OCI-LY1 (cell line): ENCODE measurements around the gene MAP3K9.

Experiments used
- H2AFZ ChIP-seq: fragments of 200-600 bp; sonication (generic), shearing (Covaris generic); 2 replicates; pipeline ENCODE4 v1.6.0; 2014; ENCODE audit warnings: antibody characterized with exemption, mild to moderate bottlenecking, low read length
- H3F3A ChIP-seq: fragments of 200-600 bp; sonication (generic), shearing (Covaris generic); 2 replicates; pipeline ENCODE4 v1.6.0; 2014; ENCODE audit warnings: mild to moderate bottlenecking, antibody characterized with exemption, low read length, moderate library complexity; ENCODE audit not compliant: insufficient read depth
- H3K27ac ChIP-seq: fragments of 200-600 bp; sonication (generic); 2 replicates; pipeline ENCODE4 v1.5.1; 2014; ENCODE audit warnings: low read length, mixed run types, mild to moderate bottlenecking, low read depth; ENCODE audit not compliant: poor library complexity, severe bottlenecking
- H3K27me3 ChIP-seq: fragments of 200-600 bp; sonication (generic); 2 replicates; pipeline ENCODE4 v1.6.0; 2014; ENCODE audit warnings: antibody characterized with exemption, mild to moderate bottlenecking, low read length, moderate library complexity; ENCODE audit not compliant: insufficient read depth
- H3K36me3 ChIP-seq: fragments of 200-600 bp; sonication (generic); 2 replicates; pipeline ENCODE4 v1.6.1; 2014; ENCODE audit warnings: mild to moderate bottlenecking, antibody characterized with exemption, low read length, moderate library complexity, mixed read lengths; ENCODE audit not compliant: insufficient read depth
- H3K4me1 ChIP-seq: fragments of 200-600 bp; sonication (generic); 2 replicates; pipeline ENCODE4 v1.5.1; 2014; ENCODE audit warnings: mild to moderate bottlenecking, low read length, moderate library complexity; ENCODE audit not compliant: insufficient read depth, severe bottlenecking
- H3K4me2 ChIP-seq: fragments of 200-600 bp; sonication (generic), shearing (Covaris generic); 2 replicates; pipeline ENCODE4 v1.6.1; 2014; ENCODE audit warnings: low read length
- H3K4me3 ChIP-seq: fragments of 200-600 bp; sonication (generic); 2 replicates; pipeline ENCODE4 v1.5.1; 2014; ENCODE audit warnings: low read length, low read depth, mild to moderate bottlenecking, mixed read lengths; ENCODE audit not compliant: poor library complexity, severe bottlenecking
- H3K79me2 ChIP-seq: fragments of 200-600 bp; shearing (Covaris generic); 2 replicates; pipeline ENCODE4 v1.6.1; 2016; ENCODE audit warnings: mixed run types, low read length, mixed read lengths; ENCODE audit not compliant: insufficient read depth
- H3K9ac ChIP-seq: fragments of 200-600 bp; sonication (generic), shearing (Covaris generic); 2 replicates; pipeline ENCODE4 v1.6.1; 2014; ENCODE audit warnings: mild to moderate bottlenecking, low read length, mixed read lengths
- H3K9me2 ChIP-seq: fragments of 200-600 bp; sonication (generic), shearing (Covaris generic); 2 replicates; pipeline ENCODE4 v1.6.1; 2014; ENCODE audit warnings: low read depth, mild to moderate bottlenecking, low read length, mixed read lengths
- H3K9me3 ChIP-seq: fragments of 200-600 bp; shearing (Covaris generic); 2 replicates; pipeline ENCODE4 v1.6.1; 2014; ENCODE audit warnings: low read length, mixed read lengths
- H4K20me1 ChIP-seq: fragments of 200-600 bp; sonication (generic), shearing (Covaris generic); 2 replicates; pipeline ENCODE4 v1.6.0; 2016; ENCODE audit warnings: mild to moderate bottlenecking, low read length; ENCODE audit not compliant: insufficient read depth
- EZH2 ChIP-seq: fragments of 200-600 bp; sonication (generic), shearing (Covaris generic); IDR thresholded peaks from 2 replicates; pipeline ENCODE4 v1.8.0; 2017; ENCODE audit warnings: borderline replicate concordance, mixed run types, mild to moderate bottlenecking, antibody characterized with exemption, low read length, moderate library complexity, mixed read lengths
- TF ChIP-seq, protein P1 (sequence below): fragments of 200-600 bp; sonication (generic), shearing (Covaris generic); IDR thresholded peaks from 2 replicates; pipeline ENCODE4 v1.5.1; 2017; ENCODE audit warnings: mild to moderate bottlenecking, antibody characterized with exemption, low read length, moderate library complexity, mixed read lengths

MAP3K9 gene

GRCh38 chr14:70845601-70846000 is 36.3 kb upstream of the MAP3K9 start:
- H3K79me2 ChIP-seq: no peaks in the 10 kb centered on the region
- no peaks in the 10 kb centered on the region for H3F3A ChIP-seq
- H4K20me1 ChIP-seq: no peaks in the 10 kb centered on the region
- no peak overlapping the region for H3K4me3 ChIP-seq
- H3K27me3 ChIP-seq: no peaks in the 10 kb centered on the region
- no peak overlapping the region for H2AFZ ChIP-seq
- no peaks in the 10 kb centered on the region for H3K36me3 ChIP-seq
- no peaks in the 10 kb centered on the region for H3K9me2 ChIP-seq
- TF ChIP-seq, protein P1, sequence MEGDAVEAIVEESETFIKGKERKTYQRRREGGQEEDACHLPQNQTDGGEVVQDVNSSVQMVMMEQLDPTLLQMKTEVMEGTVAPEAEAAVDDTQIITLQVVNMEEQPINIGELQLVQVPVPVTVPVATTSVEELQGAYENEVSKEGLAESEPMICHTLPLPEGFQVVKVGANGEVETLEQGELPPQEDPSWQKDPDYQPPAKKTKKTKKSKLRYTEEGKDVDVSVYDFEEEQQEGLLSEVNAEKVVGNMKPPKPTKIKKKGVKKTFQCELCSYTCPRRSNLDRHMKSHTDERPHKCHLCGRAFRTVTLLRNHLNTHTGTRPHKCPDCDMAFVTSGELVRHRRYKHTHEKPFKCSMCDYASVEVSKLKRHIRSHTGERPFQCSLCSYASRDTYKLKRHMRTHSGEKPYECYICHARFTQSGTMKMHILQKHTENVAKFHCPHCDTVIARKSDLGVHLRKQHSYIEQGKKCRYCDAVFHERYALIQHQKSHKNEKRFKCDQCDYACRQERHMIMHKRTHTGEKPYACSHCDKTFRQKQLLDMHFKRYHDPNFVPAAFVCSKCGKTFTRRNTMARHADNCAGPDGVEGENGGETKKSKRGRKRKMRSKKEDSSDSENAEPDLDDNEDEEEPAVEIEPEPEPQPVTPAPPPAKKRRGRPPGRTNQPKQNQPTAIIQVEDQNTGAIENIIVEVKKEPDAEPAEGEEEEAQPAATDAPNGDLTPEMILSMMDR: no peak
- no peak for TF ChIP-seq EZH2
- no peak overlapping the region for H3K27ac ChIP-seq
- no peaks in the 10 kb centered on the region for H3K4me1 ChIP-seq
- no peak overlapping the region for H3K9ac ChIP-seq
- H3K4me2 ChIP-seq: no peak overlapping the region
- no peaks in the 10 kb centered on the region for H3K9me3 ChIP-seq

GRCh38 chr14:70842851-70843462 is 33.6 kb upstream of the MAP3K9 start:
- H3K4me2 ChIP-seq: no peak overlapping the region
- no peak overlapping the region for H2AFZ ChIP-seq
- H3F3A ChIP-seq: no peaks in the 10 kb centered on the region
- no peaks in the 10 kb centered on the region for H4K20me1 ChIP-seq
- H3K36me3 ChIP-seq: no peaks in the 10 kb centered on the region; the same call in 1 of the 2 replicates
- H3K9me2 ChIP-seq: no peaks in the 10 kb centered on the region
- no peak overlapping the region for H3K27ac ChIP-seq
- no peaks in the 10 kb centered on the region for H3K9me3 ChIP-seq
- H3K79me2 ChIP-seq: no peaks in the 10 kb centered on the region
- no peak overlapping the region for H3K9ac ChIP-seq
- no peak overlapping the region for H3K4me3 ChIP-seq
- H3K4me1 ChIP-seq: no peaks in the 10 kb centered on the region
- TF ChIP-seq, protein P1: no peak
- no peak for TF ChIP-seq EZH2
- no peaks in the 10 kb centered on the region; the same call in 1 of the 2 replicates for H3K27me3 ChIP-seq

DNA sequence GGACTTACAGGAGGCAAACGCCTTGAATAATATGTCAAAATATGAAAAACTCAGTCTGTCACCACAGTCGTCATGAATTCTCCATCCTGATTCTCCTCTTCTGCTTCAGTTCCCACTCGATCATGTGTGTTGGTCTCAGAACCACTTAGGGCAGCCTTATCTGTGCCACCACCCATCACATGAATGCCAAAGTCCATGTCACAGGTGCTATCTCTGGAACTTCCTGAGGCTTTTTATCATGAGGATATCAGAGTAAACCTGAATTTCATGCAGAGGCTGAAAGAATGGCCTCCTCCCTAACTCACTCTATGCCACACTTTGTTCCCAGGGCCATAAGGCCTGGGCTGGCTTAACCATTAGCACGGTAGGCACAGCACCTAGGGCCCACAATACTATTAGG is 28.8 kb upstream of the MAP3K9 start:
- H3K27ac ChIP-seq: no peak overlapping the region
- TF ChIP-seq, protein P1: no peak
- TF ChIP-seq EZH2: no peak
- H2AFZ ChIP-seq: no peak overlapping the region
- no peaks in the 10 kb centered on the region for H3K9me2 ChIP-seq
- H3K4me1 ChIP-seq: no peaks in the 10 kb centered on the region
- H3K36me3 ChIP-seq: no peaks in the 10 kb centered on the region; the same call in 1 of the 2 replicates
- H3K4me2 ChIP-seq: no peak overlapping the region
- H3K79me2 ChIP-seq: no peaks in the 10 kb centered on the region
- H3K9me3 ChIP-seq: no peaks in the 10 kb centered on the region
- no peak overlapping the region for H3K9ac ChIP-seq
- no peaks in the 10 kb centered on the region for H3F3A ChIP-seq
- no peak overlapping the region for H3K4me3 ChIP-seq
- H4K20me1 ChIP-seq: no peaks in the 10 kb centered on the region
- no peaks in the 10 kb centered on the region; the same call in 1 of the 2 replicates for H3K27me3 ChIP-seq
